GM23248 (cell line): ENCODE results near the gene DPYD. TPM values are rescaled to one million over a fixed set of nuclear protein-coding genes. Genes with fewer than 3 reads are reported as not detected.

Experiments
- DNase-seq: peaks from one replicate; pipeline ENCODE4 v3.0.0-alpha.2; 2015
- H2AFZ ChIP-seq: fragments of 200-600 bp; sonication (generic); 2 replicates; pipeline ENCODE4 v1.6.1; 2016; ENCODE audit warnings: antibody characterized with exemption
- H3F3A ChIP-seq: fragments of 200-600 bp; sonication (generic); 2 replicates; pipeline ENCODE4 v1.6.1; 2016; ENCODE audit warnings: mild to moderate bottlenecking, antibody characterized with exemption, mixed run types; ENCODE audit not compliant: insufficient read depth
- H3K27ac ChIP-seq: fragments of 200-600 bp; sonication (generic); 2 replicates; pipeline ENCODE4 v1.5.1; 2016; ENCODE audit warnings: mild to moderate bottlenecking
- H3K27me3 ChIP-seq: fragments of 200-600 bp; sonication (generic); replicated peaks from 2 replicates; pipeline ENCODE4 v1.6.1; 2016; ENCODE audit warnings: mild to moderate bottlenecking; ENCODE audit not compliant: insufficient read depth
- H3K36me3 ChIP-seq: fragments of 200-600 bp; sonication (generic); 2 replicates; pipeline ENCODE4 v1.6.1; 2016; ENCODE audit warnings: low read depth, mild to moderate bottlenecking
- H3K4me1 ChIP-seq: fragments of 200-600 bp; sonication (generic); 2 replicates; pipeline ENCODE4 v1.6.1; 2016; ENCODE audit warnings: mild to moderate bottlenecking; ENCODE audit not compliant: insufficient read depth
- H3K4me2 ChIP-seq: fragments of 200-600 bp; sonication (generic); one replicate; pipeline ENCODE4 v1.6.1; 2016; ENCODE audit warnings: mild to moderate bottlenecking; ENCODE audit not compliant: unreplicated experiment
- H3K4me3 ChIP-seq: fragments of 200-600 bp; sonication (generic); 2 replicates; pipeline ENCODE4 v1.5.1; 2016; ENCODE audit warnings: mild to moderate bottlenecking
- H3K79me2 ChIP-seq: fragments of 200-600 bp; sonication (generic); 2 replicates; pipeline ENCODE4 v1.6.1; 2016; ENCODE audit warnings: mild to moderate bottlenecking; ENCODE audit not compliant: insufficient read depth
- H3K9ac ChIP-seq: fragments of 200-600 bp; sonication (generic); 2 replicates; pipeline ENCODE4 v1.6.1; 2016; ENCODE audit warnings: mild to moderate bottlenecking
- H3K9me2 ChIP-seq: fragments of 200-600 bp; sonication (generic); 2 replicates; pipeline ENCODE4 v1.6.1; 2016; ENCODE audit warnings: mixed run types, mild to moderate bottlenecking, moderate library complexity; ENCODE audit not compliant: insufficient read depth
- H3K9me3 ChIP-seq: fragments of 200-600 bp; sonication (generic); one replicate; pipeline ENCODE4 v1.6.1; 2017; ENCODE audit warnings: low read depth
- H4K20me1 ChIP-seq: fragments of 200-600 bp; sonication (generic); 2 replicates; pipeline ENCODE4 v1.6.0; 2016; ENCODE audit not compliant: insufficient read depth
- EZH2 ChIP-seq: fragments of 200-600 bp; sonication (generic); IDR thresholded peaks from 2 replicates; pipeline ENCODE4 v1.6.1; 2018; ENCODE audit warnings: antibody characterized with exemption, mild to moderate bottlenecking; ENCODE audit not compliant: insufficient read depth, poor library complexity, severe bottlenecking
- EZH2phosphoT487 ChIP-seq: fragments of 200-600 bp; sonication (generic); IDR thresholded peaks from 2 replicates; pipeline ENCODE4 v1.6.1; 2018; ENCODE audit warnings: antibody characterized with exemption, moderate library complexity, mild to moderate bottlenecking, low read depth; ENCODE audit not compliant: insufficient read depth
- WGBS, 2 experiments: methylation state at CpG; one replicate each; pipeline ENCODE4 v1.1.6; 2015 to 2017; ENCODE audit warnings: low lambda C conversion rate in 2 of 2, low coverage in 1 of 2; ENCODE audit errors: missing lambda C conversion rate in 2 of 2; 5-methylcytosine and 5-hydroxymethylcytosine counted together
- in situ Hi-C: fragments of 300-500 bp; cut with MboI; formaldehyde crosslinking; loops from 2 replicates; pipeline ENCODE4 v1.15.0; 2020
- polyA plus RNA-seq: library from polyadenylated mRNA; unstranded; fragments of >200 nt; fragmentation: Nextera tagmentation; extraction: Ambion mirVana; gene quantifications from 2 replicates; pipeline ENCODE4 v1.2.1, GENCODE V29; 2016
- total RNA-seq: library from RNA; depleted of rRNA; stranded (reverse); fragments of >200 nt; shearing (Covaris generic); gene quantifications from 2 replicates; pipeline ENCODE4 v1.2.3, GENCODE V29; 2014

Gene DPYD
- total and polyA plus RNA-seq, 2 experiments from 2014 or later, result 38.4 to 70.7 TPM

- Histone ChIP-seq H2AFZ (no peak overlapping the region), H3K27ac (peak overlapping the region; percentile 93), H3K79me2 (peaks cover 80% of the 10 kb centered on the region), H3K4me2 (peak overlapping the region; percentile 89), H3K9me3 (no peaks in the 10 kb centered on the region), H3F3A (peaks cover 55% of the 10 kb centered on the region), H3K27me3 (no peaks in the 10 kb centered on the region), H3K9ac (no peak overlapping the region), H4K20me1 (no peaks in the 10 kb centered on the region), H3K4me1 (peaks cover 74% of the 10 kb centered on the region), H3K4me3 (no peak overlapping the region), H3K9me2 (no peaks in the 10 kb centered on the region), H3K36me3 (no peaks in the 10 kb centered on the region)
- no peak for DNase-seq
- 84 to 87% methylated on average over 6 of the region's 6 CpGs for WGBS, 2 experiments
- no peak for TF ChIP-seq EZH2phosphoT487
- TF ChIP-seq EZH2, result no peak
- in situ Hi-C loops, result no loop called here
Observed at GRCh38 chr1:97905141-97905940, 15.5 kb downstream of the DPYD start.

- in situ Hi-C loops, result no loop called here
- peaks cover 78% of the 10 kb centered on the region for H3K4me1 ChIP-seq
- peak; percentile 74 for DNase-seq
- H2AFZ ChIP-seq, result no peak overlapping the region
- no peaks in the 10 kb centered on the region for H3K9me2 ChIP-seq
- TF ChIP-seq EZH2 (no peak), EZH2phosphoT487 (no peak)
- H3K4me3 ChIP-seq, result peak overlapping the region; percentile 21
- H3F3A ChIP-seq, result peaks cover 62% of the 10 kb centered on the region
- H3K79me2 ChIP-seq, result peaks cover 80% of the 10 kb centered on the region
- H3K27me3 ChIP-seq, result no peaks in the 10 kb centered on the region
- peak overlapping the region; percentile 7; the same call in 1 of the 2 replicates for H3K9ac ChIP-seq
- peak overlapping the region; percentile 89 for H3K4me2 ChIP-seq
- H4K20me1 ChIP-seq, result no peaks in the 10 kb centered on the region
- no peaks in the 10 kb centered on the region for H3K36me3 ChIP-seq
- peak overlapping the region; percentile 62 for H3K27ac ChIP-seq
- no peaks in the 10 kb centered on the region for H3K9me3 ChIP-seq
Observed at GRCh38 chr1:97904534-97904933, 16.3 kb downstream of the DPYD start.

GRCh38 chr1:97903626-97904025 is 17.2 kb downstream of the DPYD start:
- Histone ChIP-seq H3K4me3 (peak overlapping the region; percentile 21; the same call in 1 of the 2 replicates), H3K9me2 (no peaks in the 10 kb centered on the region), H3K4me1 (peaks cover 78% of the 10 kb centered on the region), H3K27ac (peak overlapping the region; percentile 62), H3K9ac (peak overlapping the region; percentile 7), H3K9me3 (no peaks in the 10 kb centered on the region), H3K27me3 (no peaks in the 10 kb centered on the region), H3F3A (peaks cover 71% of the 10 kb centered on the region), H2AFZ (no peak overlapping the region), H3K36me3 (no peaks in the 10 kb centered on the region), H3K4me2 (peak overlapping the region; percentile 89), H3K79me2 (peaks cover 80% of the 10 kb centered on the region), H4K20me1 (no peaks in the 10 kb centered on the region)
- WGBS, 2 experiments, result 6 to 14% methylated on average over 1 of the region's 1 CpG
- TF ChIP-seq EZH2phosphoT487 (no peak), EZH2 (no peak)
- in situ Hi-C loops, result no loop called here
- peak; percentile 55 for DNase-seq

GRCh38 chr1:97902067-97902466 is 18.8 kb downstream of the DPYD start:
- peaks cover 62% of the 10 kb centered on the region for H3F3A ChIP-seq
- H4K20me1 ChIP-seq, result no peaks in the 10 kb centered on the region
- H3K27ac ChIP-seq, result no peak overlapping the region
- no peak overlapping the region for H3K4me3 ChIP-seq
- H3K79me2 ChIP-seq, result peaks cover 80% of the 10 kb centered on the region
- H3K4me1 ChIP-seq, result peaks cover 71% of the 10 kb centered on the region
- H3K36me3 ChIP-seq, result no peaks in the 10 kb centered on the region
- no peak overlapping the region for H2AFZ ChIP-seq
- H3K9me2 ChIP-seq, result no peaks in the 10 kb centered on the region
- peak overlapping the region; percentile 89 for H3K4me2 ChIP-seq
- no peak overlapping the region for H3K9ac ChIP-seq
- H3K9me3 ChIP-seq, result no peaks in the 10 kb centered on the region
- peak; percentile 20 for DNase-seq
- no peaks in the 10 kb centered on the region for H3K27me3 ChIP-seq
- in situ Hi-C loops, result no loop called here
- 95 to 97% methylated on average over 2 of the region's 2 CpGs for WGBS, 2 experiments
- TF ChIP-seq EZH2phosphoT487, result no peak
- TF ChIP-seq EZH2, result no peak
